Measurements from ENCODE around the gene ADGRD1.

The ADGRD1 gene

DNA sequence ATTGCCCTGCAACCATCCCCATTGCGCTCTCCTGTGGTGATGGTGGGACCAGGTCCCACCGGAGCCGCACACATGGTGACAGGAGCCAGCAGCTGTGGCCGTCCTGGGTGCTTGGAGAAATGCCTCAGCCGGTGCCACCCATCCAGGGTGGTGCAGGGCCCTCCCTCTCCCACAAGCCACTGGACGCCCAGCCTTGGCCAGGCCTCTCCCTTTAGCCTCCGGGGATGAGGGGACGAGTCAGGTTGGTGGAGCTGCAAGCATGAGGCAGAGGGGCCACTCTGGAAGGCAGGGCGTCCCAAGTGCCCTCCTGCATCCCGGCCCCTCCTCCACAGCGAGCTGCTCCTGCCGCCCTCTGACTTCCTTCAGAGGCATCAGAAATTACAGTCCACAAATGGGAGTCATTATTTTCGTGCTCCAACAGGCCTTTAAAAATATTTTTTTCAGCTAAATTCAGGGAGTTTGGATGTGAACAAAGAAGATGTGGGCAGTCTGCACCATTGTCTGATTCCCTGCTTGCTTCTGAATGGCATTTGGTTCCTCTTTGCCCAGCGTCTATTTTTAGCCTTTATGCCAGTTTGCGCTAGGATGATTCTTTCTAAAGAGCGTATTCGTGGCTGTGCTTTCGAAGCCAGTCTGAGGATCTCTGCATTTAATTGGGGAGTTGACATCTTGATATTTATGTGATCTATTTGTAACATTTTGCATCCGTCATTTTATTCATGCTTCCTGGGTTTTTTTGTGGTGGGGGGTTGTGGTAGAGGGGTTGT lies 189.4 kb downstream of the ADGRD1 start:
- no peak for DNase-seq

DNA sequence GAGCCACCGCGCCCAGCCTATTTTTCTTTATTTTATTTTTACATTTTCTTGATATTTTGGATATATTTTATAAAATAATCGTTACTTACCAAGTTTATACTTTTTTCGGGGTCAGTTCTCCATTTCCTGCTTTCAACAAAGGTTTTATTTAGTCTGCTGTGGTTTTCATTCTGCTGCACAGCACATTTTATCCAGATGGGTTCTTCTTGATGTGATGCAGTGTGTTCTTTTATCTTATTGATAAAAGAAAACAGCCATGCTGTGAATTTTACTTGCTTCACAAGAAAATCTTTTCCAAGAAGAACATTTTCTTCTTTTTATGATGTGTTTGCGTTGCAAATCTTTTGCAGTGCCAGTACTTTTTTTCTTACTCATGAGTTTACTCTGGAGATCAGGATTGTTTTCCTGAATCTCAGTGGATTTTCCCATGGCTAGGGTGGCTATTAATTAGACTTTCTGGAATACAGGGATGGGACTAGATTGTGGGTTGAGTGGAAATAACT lies 192.5 kb downstream of the ADGRD1 start:
- DNase-seq = no peak

- DNase-seq = no peak
These were observed 193.6 kb downstream of the ADGRD1 start for GRCh38 chr12:131147293-131147692.

DNA sequence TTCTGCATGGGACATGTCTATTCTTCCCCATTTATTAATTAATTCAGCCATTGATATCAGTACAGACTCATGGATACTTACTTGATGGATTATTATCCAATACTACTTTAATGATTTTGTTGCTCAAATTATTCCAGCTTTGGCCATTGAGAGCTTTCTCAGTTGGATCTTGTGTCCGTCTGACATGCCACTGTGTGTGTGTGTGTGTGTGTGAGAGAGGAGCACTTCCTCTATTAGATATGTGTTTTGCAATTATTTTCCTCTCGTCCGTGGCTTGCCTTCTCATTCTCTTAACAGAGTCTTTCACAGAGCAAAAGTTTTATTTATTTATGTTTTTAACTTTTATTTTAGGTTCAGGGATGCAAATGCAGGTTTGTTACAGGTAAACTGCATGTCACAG lies 194.2 kb downstream of the ADGRD1 start:
- no peak for DNase-seq

GRCh38 chr12:131151558-131152345 lies 198.0 kb downstream of the ADGRD1 start:
- DNase-seq = no peak

- no peak for DNase-seq
These were observed 198.9 kb downstream of the ADGRD1 start for GRCh38 chr12:131152587-131152986.

- no peak for DNase-seq
These were observed 199.3 kb downstream of the ADGRD1 start for GRCh38 chr12:131153016-131153415.

DNA sequence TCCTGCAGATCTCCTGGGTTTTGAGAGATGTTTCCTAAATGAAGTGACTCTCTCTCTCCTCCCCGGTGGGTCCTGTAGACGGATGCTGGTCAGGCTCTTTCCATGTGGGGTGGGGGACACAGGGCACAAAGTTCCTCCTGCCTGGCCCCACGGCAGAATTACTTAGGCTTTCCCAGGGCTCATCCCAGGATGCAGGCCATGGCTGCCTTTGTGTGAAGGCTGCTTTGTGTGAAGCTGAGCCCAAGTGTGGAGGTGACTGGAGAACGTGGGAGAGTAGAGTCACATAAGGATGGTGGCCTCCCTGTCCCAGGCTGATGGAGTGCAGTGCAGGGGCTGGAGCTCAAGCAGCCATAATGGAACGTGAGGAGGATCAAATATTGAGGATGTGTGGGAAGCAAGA lies 200.2 kb downstream of the ADGRD1 start:
- DNase-seq = no peak

DNA sequence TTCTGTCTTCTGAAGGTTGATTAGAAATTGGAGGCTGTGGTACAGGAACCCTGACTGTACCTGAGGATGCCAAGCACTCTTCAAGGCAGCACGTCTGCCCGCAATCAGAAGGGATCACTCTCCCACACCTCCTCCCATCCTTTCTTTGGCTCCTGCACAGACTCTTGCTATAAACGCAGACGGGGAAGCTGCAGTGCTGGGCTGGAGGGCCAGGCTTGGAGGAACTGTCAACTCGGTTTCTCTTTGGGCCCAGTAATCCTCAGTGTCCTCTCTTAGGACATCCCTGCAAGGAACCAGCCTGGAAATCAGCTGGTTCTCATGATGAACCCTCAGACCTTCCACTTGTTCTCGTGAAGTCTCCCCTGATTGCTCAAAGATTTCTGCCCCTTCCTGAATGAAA lies 201.4 kb downstream of the ADGRD1 start:
- no peak for DNase-seq

GRCh38 chr12:131157743-131158142 lies 204.0 kb downstream of the ADGRD1 start:
- no peak for DNase-seq

- no peak for DNase-seq
These were observed 206.0 kb downstream of the ADGRD1 start for GRCh38 chr12:131159660-131160059.

- no peak for DNase-seq
These were observed 208.4 kb downstream of the ADGRD1 start for GRCh38 chr12:131162113-131162512.

DNA sequence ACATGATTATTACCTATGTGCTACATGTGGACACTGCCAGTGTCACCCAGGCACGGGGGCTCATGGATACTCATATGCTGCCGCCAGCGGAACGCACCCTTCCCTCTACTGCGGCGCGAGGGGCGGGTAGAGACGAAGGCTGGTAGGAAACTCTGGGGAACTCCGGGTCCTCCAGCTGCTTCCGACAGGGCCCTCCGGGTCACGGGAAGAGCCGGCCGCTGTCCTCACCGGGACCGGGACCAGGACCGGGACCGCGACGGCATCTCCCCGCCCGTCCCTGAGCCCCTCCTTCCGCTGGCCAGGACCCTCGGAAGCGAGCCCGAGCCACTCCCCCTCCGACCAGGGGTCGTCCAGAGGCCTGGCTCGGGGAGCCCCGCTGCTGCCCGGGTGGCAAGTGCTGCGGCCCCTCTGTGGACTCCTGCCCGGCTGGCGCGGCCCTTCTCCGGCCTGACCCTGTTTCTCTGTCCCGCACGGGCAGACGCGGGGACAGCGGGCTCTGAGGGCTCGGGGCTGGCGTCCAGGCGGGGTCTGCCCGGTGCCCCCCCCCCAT lies 209.6 kb downstream of the ADGRD1 start:
- no peak for DNase-seq

- no peak for DNase-seq
These were observed 210.6 kb downstream of the ADGRD1 start for GRCh38 chr12:131164096-131164872.

DNA sequence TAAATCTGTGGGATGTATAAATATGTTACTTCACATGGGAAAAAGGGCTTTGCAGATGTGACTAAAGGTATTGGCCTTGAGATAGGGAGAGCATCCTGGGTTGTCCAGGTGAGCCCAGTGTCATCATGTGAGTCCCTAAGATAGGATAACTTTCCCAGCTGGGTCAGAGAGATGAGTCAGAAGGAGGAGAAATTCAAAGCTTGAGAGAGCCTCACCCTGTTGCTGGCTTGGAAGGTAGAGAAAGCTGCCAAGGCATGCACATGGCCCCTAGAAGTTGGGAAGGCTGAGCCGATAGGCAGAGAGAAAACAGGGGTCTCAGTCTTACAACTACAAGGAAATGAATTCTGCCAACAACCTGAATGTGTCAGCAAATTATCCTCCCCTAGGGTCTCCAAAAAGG lies 213.0 kb downstream of the ADGRD1 start:
- DNase-seq = no peak

DNA sequence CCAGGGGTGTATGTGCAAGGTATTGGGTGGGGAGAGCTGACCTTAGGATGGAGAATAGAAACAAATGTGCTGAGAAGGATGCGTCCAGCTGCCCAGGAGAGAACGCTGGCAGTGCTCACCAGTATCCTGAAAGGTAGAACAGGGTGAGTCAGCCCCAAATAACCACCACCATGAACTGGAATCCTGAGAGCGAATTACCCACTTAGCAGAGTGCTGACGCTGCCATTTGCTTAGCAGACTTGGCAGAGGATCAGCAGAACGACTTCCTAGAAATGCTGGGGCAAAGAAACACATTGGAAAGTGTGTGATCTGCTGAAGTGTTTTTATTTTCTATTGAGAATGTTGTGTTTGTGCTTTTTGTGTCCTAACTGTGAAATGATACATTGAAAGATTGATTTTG lies 213.6 kb downstream of the ADGRD1 start:
- no peak for DNase-seq

GRCh38 chr12:131171029-131171428 lies 217.3 kb downstream of the ADGRD1 start:
- DNase-seq = no peak

DNA sequence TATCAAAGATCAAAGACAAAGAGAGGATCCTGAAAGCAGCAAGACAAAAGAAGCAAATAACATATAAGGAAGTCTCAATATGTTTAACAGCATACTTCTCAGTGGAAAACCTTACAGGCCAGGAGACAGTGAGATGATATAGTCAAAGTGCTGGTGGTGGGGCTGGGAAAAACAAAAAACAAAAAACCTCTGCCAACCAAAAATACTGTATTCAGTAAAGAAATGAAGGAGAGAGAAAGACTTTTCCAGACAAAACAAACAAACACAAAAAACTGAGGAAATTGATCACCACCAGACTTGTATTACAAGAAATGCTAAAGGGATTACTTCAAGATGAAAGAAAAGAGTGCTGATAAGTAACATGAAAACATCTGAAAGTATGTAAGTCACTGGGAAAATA lies 221.2 kb downstream of the ADGRD1 start:
- no peak for DNase-seq

DNA sequence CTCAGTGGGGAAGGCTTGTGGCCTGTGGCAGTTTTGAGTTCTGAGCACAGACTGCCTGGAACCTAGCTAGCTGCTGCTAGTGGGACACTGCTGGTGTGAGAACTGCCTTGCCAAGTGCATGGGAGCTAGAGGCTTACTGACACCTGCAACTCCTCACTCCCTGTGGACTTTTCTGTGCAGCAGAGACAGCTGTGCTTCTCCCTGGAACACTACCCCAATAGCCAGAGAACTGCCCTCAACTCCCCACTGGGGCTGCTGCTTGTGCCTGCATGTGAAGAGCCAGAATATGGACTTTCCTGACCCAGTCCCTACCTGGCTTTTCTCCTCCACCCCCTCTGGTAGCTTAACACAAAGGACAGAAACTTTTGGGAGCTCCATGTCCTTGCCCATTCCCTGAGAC lies 222.6 kb downstream of the ADGRD1 start:
- DNase-seq = no peak

DNA sequence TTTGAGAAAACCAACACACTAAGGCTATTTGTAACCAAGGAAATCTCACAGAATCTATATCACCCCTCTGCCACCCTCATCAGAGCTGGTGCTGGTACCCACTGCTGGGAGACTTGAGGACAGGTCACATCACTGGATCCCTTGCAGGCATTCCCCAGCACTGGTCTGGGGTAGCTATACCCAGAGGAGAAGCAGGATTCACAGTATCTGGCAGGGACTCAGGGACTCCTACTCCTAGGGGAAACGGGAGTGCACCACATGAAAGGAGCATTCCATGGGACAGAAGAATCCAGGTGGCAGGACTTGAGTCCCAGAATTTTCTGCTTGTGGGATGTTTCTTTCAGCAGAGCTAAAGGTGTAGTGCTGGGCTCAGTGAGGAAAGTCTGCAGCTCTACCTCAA lies 223.2 kb downstream of the ADGRD1 start:
- no peak for DNase-seq

DNA sequence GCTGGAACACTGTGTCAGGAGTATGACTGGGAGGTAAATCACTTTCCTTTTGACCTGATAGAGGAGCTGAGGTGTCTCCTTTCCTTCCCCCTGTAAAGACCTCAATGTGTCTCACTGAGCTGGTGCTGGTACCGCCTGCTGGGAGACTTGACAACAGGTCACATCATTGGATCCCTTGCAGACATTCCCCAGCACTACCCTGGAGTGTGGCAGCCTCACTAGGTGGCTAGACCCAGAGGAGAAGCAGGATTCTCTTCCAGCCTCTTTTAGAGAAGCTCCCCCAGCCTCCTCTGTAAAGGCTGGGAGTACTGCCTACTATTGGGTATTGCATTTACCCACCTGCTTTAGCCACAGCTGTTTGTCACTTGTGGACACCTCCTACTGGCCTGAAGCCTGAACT lies 223.9 kb downstream of the ADGRD1 start:
- DNase-seq = no peak

DNA sequence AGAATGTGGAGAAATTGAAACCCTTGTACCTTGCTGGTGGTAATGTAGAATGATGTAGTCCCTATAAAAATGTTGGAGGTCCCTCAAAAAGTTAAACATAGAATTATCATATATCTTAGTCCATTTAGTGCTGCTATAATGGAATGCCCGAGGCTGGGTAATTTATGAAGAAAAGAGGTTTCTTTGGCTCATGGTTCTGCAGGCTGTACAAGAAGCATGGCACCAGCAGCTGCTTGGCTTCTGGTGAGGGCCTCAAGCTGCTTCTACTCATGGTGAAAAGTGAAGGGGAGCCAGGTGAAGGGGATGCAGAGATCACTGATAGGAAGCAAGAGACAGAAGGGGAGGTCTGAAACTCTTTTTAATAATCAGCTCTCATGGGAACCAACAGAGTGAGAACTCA lies 233.9 kb downstream of the ADGRD1 start:
- no peak for DNase-seq

Data from NCI-H187 treated with DMSO at 0.1 percent for 48 hours (cell line).